Kasumi-1 (cell line): Measurements from ENCODE around the gene HIPK2.

Experiments
- DNase-seq, 2 experiments: peaks; one replicate each; lab custom pipeline; 2025; lab: John Stamatoyannopoulos, UW

The HIPK2 gene

DNA sequence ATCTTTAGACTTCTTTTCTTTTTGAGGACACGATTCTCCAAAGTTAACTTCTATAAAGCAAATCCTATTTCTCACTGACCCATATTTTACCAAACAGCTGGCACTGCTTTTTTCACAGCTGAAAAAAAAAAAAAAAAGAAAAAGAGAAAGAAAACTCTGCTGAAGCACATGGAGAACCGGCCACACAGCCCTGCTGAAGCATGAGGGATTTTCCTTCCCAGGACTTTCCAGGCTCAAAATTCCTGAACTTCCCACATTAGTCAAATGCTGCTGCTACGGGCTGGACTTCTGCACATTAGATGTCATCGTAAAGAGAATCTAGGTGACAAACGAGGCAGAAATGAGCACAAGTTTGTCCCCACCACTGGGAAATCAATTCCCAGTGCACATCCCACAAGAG lies 25.2 kb downstream of the HIPK2 start:
- no peak for DNase-seq

DNA sequence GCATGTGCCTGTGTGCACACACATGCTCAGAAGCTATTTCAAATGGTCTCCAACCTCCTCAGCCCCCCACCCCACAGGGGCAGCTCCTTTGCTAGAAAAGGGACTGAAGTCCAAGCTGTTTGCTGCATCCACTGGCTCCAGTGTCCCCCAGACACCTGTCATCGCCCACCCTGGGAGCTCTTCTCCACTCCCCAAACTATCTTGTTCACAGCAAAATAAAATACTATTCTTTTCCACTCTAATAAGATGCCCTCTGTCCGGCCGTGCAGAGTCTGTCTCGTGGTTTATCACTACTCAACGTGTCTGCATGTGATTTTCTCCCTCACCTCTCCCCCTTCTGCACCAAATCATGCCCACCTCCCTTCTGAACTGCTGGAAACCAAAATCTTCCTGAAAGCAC lies 25.6 kb downstream of the HIPK2 start:
- no peak for DNase-seq

DNA sequence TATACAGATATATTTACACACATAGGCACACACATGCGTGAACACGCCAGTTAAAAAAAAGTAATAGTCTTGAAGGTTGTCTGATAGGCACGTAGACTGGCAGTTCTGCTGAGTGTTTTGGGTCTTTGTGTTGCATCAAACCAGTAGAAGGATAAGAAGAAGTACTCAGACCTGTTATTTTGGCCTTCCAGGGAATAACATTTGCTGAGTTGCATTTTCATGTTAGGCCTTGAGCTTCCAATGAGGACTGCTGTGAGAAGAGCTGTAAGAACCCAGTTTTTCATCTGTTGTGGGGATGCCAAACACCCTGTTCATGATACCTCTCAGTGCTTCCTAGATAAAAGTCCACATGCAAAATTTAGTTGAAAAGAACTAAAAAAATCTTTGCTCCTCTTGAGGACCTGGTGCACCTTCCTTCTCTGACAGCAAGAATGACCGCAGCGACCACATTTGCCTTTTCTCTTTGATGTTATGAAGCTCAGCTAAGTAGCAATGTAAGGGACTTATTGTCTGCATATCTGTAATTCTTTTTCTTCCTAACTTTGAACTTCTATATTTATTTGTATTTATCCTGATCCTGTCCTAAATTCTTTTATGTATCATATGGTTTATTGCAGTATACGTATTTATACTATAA lies 27.2 kb downstream of the HIPK2 start:
- no peak for DNase-seq

DNA sequence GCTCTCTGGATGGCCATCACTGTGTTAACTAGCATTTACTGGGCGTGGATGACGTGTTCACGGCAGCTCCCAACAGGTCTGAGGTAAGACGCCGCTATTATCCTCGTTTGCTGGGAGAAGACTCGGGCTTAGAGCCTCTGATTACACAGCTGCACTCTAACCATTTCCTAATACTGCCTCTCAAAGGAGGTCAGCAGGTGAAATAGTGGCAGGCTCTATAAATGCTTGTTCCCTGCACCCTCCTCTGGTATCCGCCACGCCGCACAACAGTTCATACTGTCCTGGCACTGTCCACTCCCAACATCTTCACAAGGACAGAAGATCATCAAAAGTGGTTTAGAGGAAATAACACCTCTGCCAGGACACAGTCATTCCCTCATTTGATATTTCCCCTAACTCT lies 28.3 kb downstream of the HIPK2 start:
- no peak for DNase-seq

DNA sequence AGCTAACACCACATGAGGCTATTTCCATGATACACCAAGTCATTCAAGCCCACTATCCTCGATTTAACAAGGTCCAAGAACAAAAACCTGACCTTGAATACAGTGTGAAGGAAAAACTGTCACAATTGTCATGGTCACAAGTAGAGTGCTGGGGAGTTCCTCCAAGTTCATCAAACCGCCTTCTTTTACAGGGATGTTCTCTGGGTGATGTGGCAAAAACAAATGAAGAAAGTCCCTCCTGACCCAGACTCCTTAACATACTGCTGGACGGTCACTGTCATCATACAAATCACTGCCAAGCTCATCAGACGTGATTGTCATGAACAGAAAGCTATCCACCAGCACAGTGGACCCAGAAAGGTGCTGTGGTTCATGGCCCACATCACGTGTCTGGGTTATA lies 28.9 kb downstream of the HIPK2 start:
- no peak for DNase-seq

- DNase-seq = no peak
These were observed 29.4 kb downstream of the HIPK2 start for GRCh38 chr7:139748373-139748765.

DNA sequence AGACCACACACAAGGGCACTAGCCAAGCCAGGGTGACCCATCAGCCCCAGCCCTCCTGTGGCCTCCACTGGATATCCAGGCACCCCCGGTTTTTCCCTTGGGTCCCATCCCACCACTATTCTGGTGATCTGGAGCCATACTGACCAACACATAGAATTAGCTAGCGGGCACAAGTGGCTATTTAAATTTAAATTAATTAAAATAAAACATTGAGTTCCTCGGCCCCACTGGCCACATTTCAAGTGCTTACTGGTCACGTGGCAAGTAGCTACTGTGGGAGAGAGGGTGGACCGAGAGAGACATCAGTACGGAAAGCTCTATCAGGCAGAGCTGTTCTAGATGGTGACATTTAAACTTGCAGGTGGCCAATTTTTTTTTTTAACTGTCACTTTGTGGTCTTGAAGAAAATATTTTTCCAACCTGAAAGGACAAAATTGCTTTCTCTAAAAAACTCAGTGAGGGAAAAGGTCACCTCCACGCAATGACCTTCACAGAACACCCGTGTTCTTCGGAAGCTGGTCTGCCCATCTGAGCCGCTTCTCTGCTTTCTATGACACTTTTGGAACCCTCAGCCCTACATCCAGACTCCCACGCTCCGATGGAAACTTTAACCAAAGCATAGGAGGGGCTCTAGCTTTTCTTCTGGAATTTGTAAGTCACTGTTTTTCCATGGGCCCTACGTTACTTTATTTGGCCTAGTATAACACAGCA lies 30.0 kb downstream of the HIPK2 start:
- DNase-seq = no peak

DNA sequence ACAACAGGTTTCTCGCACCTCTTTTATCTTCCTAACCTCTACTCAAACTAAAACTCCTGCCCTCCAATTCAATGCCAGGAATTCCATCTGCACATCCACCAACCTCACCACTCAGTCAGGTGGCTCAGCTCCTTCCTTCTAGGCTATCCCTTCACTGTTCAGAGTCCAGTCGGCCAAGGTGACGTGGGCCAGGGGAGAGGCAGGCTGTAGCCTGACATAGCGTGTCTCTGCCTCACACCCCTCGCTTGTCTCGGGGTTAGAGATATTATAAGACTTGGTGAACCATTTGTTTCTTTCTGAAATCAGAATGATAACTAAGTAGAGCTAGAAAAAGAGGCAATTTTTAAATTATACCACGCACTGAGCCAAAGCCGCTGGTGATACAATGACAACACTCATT lies 31.1 kb downstream of the HIPK2 start:
- DNase-seq = no peak

DNA sequence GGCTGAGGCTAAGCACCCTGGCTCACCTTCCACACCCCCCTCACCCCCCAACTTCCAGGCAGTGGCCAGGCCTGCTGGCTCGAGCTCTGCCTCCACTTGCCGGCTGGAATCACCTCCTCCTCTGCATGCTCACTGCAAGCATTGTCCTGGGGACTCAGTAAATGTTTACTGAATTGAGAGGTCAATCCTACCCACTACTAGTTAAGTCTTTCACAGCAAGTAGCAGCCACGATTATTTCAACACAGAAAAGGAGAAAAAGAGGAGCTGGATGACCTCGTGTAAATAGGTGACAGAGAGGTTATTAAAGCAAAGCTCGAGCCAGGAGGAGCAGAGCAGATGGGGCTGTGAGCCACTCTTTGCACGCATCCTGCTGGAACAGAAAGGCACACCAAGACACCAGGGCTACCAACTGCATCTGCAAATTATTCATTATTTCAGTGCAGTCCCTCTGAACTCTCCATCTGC lies 32.1 kb downstream of the HIPK2 start:
- no peak for DNase-seq

DNA sequence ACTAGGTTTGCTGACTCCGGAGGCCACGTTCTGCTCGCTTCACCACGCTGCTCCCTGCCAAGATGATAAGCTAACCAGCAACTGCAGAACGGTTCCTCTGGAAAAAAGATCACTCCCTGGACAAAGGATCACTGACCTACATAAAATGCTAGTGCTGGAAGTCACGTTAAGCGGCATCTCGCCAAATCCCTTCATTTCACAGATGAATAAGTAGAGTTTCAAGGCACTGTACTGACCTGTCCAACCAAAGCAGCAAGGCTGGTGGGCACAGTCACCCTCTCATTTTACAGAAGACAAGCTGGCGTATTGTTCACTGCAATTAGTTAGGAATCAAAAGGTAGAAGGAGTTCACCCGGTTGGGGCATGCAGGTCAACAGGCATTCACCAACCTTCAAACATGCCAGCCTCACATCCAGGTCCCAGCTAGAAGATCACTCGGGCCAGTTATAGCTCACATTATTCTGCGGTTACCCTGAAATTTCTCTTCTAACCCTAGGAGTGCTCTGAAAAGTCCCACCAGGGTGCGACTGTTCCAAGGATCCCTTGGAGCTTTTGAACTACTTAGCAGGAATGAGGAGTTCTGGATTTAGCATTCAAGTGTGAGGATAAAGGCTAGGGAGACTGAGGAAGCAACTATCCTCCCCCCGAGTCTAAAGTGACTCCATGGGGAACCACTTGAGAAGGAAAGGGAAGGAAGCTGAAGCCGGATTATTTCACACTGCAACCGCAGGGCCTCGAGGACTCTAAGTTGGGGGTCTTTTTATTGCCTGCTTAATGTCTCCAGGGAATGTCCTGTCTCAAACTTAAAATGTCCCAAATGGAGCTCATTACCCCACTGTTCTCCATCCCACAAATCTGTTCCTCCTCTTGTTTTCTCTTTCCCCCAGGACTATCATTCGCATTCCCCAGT lies 32.8 kb downstream of the HIPK2 start:
- no peak for DNase-seq

- no peak for DNase-seq
These were observed 33.6 kb downstream of the HIPK2 start for GRCh38 chr7:139743967-139744767.

GRCh38 chr7:139743267-139743966 lies 34.4 kb downstream of the HIPK2 start:
- DNase-seq = no peak

- no peak for DNase-seq
These were observed 35.9 kb downstream of the HIPK2 start for GRCh38 chr7:139741789-139742344.

DNA sequence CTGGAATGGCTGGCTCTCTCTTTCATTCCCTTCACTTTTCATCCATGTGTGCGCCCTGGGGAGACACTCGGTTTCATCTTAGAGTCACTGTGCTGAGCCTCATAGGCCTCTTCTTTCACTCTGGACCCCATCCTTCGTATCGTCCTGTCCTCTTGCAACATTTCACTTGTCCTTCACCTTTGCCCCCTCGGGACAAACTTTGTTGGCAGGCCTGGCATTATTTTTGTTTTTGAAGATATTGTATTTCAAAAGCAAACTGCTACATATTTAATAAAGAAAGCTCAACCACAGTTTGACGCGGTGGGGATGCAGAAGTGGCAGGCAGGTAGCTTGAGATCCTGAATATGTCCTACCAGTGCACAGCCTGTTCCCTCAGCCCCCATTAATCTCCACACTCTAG lies 36.6 kb downstream of the HIPK2 start:
- no peak for DNase-seq

GRCh38 chr7:139739863-139740597 lies 37.8 kb downstream of the HIPK2 start:
- no peak for DNase-seq

GRCh38 chr7:139738772-139739171 lies 39.0 kb downstream of the HIPK2 start:
- DNase-seq = no peak

DNA sequence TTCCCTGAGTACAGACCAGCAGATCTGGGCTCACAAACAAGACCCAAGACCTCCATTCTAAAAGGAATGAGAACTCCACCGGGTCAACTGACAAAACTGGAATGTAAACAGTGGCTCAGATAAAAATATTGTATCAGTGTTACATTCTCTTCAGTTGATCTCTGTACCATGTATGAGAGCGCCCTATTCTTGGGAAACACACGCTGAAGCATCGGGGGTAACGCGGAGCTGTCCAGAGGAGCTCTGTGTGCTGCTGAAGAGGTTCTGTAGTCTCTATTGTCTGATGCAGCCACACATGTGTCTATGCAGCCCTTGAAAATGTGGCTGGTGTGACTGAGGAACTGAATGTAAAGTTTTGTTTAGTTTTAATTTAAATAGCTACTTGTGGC lies 39.7 kb downstream of the HIPK2 start:
- DNase-seq = no peak

DNA sequence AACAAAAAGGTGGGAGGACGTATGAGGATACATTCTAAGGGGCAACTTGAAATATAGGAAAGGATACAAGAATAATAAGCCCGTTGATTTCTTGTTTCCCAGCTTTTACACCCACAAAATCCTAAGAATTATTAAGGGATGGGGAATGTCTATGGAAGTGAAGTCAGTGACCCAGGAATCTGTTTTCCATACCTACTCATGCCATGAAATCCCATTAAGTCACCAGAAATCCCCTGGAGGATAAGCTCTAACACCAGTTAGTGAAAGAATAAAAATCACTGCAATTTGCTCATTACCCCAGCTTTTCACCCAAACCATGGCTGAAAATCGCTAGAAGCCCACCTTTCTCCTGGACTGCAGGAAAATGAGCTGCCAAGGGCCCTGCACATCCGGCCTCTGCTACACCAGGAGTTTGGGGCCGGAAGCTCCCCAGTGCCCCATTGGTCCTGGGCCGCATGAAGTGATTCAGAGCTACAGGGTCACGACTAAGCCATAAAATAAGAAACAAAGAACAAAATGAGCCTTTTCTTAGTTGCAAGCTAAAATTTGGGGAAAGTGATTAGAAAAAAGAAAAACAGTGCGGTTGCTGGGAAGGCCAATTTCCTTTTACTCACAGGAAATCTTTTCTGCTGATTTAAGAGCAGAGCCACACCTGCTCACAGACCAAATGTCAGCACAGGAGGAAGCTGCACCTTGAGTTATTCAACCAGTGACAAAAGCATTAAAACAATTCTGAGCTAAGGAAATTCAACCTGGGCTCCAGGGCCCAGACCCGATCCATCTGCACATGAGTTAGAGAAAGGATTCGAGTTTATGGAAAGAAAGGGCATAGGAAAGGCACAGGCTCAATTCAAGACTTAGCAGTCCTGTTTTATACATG lies 40.3 kb downstream of the HIPK2 start:
- no peak for DNase-seq

- DNase-seq = no peak
These were observed 41.7 kb downstream of the HIPK2 start for GRCh38 chr7:139735912-139736595.
